Measurements from ENCODE around the gene CHID1.
A peak's percentile ranks its signal among the peaks of the same experiment; 100 is the strongest.

CHID1 gene

DNA sequence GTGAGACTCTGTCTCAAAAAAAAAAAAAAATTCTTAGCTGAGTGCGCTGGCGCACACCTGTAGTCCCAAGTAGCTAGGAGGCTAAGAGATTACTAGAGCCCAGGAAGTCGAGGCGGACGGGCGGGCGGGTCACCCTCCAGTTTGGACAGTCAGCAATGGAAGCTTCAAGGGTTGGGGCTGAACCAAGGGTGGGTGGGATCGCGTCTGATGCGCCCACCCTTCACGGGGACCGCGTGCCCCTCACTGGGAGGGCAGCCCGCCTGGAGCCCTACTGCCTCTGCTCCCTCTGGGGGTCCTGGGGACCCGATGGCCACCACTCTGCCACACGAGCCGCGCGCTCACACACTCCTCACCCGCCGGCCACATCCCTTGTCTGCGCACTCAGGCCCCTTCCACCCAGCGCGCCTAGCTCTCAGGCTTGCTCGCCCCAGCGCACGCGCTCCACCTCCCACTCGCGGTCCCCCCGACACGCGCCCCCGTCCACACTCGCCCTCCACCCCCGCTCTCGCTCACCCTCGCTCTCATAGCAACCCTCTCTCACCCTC is 494 bp downstream of the CHID1 start:
- DNase-seq (ENCODE audit: insufficient read length, low spot score) (peak; percentile 45), FAIRE-seq (no peak)

DNA sequence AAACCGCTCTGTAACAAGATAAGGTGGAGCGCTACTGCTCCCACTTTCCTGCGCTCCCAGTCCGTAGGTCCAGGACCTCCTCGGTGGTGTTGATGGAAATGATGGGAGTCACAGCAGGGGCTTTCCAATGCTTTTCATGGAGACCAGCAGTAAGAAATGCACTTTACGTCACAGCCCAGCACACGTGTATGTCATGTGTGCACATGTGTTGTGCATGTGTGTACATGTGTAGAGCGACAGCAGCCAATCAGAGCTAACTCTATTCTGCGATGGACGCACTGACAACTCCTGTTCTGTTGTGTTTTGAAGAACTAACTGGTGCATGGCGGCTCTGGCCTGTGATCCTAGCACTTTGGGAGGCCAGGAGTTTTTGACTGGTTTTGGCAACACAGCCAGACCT is 1.2 kb downstream of the CHID1 start:
- no peak for TF ChIP-seq POLR2A (IDR thresholded peaks at IDR 0.05; ENCODE audit: low read depth, low read length)
- DNase-seq (ENCODE audit: insufficient read length, low spot score): no peak
- FAIRE-seq: no peak

More for the DNA sequence above, 494 bp downstream of the CHID1 start:
- no peak for TF ChIP-seq POLR2A (IDR thresholded peaks at IDR 0.05; ENCODE audit: low read depth, low read length)

DNA sequence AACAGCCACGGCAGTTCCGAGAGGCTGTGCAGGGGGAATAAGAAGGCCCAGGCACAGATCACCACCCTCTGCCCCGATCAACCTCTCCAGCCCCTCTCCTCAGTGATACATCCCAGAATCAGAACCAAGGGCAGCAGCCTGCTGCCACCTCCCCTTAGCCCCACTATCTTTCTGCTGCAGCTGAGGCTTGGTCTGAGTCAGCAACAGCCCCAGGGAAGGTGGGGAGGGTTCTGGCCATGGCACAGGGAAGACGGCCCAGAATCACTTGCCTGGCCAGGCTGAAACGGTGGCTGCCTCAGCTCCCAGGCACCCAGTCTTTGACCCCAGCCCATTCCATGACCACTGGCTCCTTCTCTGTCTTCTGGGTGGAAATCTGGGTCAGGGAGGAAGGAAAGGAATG is 2.3 kb downstream of the CHID1 start:
- DNase-seq (ENCODE audit: insufficient read length, low spot score) (no peak), FAIRE-seq (no peak)
- no peak for TF ChIP-seq POLR2A (IDR thresholded peaks at IDR 0.05; ENCODE audit: low read depth, low read length)

DNA sequence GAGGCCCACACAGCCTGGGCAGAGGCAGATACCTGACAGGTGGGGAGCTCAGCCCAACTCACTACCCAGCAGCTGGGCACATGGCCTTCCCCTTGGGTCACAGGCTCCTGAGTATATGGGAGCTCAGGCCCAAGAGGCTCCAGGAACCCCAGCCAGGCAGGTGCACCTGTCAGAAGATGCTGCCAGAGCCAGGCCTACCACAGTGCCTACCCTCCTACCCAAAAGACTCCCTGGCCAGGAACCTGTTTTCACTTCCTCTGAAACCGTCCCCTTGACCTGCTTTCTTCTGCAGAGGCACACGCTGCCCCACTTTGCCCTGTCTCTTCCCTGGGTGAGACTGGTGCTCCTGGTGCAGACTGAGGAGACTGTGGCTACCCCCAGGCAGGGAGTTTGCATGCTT is 2.9 kb downstream of the CHID1 start:
- no peak for DNase-seq (ENCODE audit: insufficient read length, low spot score)
- no peak for FAIRE-seq

DNA sequence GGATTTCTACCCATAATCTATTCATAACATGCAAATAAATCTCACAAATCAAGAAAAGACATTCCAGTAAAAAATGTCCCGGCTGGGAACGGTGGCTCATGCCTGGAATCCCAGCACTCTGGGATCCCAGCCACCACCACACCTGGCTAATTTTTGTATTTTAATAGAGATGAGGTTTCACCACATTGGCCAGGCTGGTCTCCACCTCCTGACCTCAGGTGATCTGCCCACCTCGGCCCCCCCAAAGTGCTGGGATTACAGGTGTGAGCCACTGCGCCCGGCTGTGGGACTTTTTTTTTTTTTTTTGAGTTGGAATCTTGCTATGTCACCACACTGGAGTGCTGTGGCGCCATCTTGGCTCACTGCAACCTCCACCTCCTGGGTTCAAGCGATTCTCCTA is 4.7 kb downstream of the CHID1 start:
- DNase-seq (ENCODE audit: insufficient read length, low spot score) (no peak), FAIRE-seq (no peak)
- no peak for TF ChIP-seq POLR2A (IDR thresholded peaks at IDR 0.05; ENCODE audit: low read depth, low read length)

More for the DNA sequence above, 2.9 kb downstream of the CHID1 start:
- TF ChIP-seq POLR2A (IDR thresholded peaks at IDR 0.05; ENCODE audit: low read depth, low read length): no peak

DNA sequence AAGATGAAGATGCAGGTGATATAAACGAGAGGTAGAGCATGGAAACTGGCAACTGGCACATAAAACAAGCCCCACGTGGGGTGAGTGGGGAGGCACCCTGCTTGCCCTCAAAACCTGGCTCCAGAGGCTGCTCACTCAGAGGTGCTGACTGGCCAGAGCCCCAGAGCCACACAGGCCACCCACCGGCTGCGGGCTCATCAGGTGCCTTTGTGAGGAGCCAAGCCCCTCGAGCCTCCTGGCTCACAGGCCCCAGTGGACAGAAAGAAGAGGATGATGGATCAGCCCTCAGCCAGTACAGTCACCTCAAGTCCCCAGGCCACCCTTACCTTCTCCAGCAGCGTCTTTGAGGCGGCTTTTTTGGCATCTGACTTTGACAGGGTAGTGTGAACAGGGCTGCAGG is 6.2 kb downstream of the CHID1 start:
- FAIRE-seq (no peak), DNase-seq (ENCODE audit: insufficient read length, low spot score) (no peak)
- no peak for TF ChIP-seq POLR2A (IDR thresholded peaks at IDR 0.05; ENCODE audit: low read depth, low read length)

DNA sequence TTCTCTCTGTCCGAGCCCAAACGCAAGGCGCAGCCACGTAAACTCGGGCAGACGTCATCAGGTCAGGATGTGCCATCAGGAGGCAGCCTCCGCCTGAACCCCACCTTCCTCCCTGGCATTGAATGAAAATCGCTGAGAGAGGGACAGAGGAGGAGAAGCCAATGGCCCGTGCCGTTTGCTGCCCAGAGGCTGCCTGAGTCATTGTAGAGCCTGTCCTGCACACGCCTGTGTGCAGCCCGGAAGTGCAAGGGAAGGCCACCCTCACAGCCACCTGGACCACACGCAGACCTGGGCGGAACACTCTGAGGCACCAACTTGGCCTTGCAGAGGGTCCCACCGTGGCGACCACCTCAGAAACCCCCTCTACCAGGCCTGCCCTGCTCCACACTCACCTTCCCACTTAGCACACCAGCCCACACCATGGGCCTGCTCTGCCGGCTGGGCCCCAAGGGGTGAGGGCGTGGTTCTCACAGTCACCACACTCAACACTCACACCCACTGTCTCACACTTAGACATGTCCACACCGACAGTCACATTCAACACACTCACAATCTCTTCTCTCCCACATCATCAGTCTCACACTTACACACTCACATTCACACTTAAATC is 9.1 kb downstream of the CHID1 start:
- no peak for FAIRE-seq
- DNase-seq (ENCODE audit: insufficient read length, low spot score): no peak

DNA sequence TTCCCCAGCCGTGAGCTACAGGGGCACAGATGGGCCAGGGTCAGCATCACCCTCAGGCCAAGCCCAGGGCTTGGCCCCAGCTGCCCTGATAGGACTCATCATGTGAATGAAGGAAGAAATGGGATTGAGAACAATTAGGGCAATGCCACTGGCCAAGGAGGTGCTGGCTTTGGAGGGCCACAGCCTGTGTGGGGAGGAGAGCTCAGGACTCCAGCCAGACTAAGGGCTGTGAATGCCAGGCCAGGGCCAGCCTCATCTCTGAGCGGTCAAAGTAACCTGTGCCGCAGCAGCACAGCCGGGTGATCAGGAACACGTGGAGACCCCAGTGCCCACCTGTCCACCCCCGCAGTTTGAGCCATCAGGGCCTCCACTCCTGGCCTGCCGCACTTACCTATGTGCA is 10.1 kb downstream of the CHID1 start:
- DNase-seq (ENCODE audit: insufficient read length, low spot score) (no peak), FAIRE-seq (no peak)
- TF ChIP-seq POLR2A (IDR thresholded peaks at IDR 0.05; ENCODE audit: low read depth, low read length): no peak

More for the DNA sequence above, 9.1 kb downstream of the CHID1 start:
- no peak for TF ChIP-seq POLR2A (IDR thresholded peaks at IDR 0.05; ENCODE audit: low read depth, low read length)

DNA sequence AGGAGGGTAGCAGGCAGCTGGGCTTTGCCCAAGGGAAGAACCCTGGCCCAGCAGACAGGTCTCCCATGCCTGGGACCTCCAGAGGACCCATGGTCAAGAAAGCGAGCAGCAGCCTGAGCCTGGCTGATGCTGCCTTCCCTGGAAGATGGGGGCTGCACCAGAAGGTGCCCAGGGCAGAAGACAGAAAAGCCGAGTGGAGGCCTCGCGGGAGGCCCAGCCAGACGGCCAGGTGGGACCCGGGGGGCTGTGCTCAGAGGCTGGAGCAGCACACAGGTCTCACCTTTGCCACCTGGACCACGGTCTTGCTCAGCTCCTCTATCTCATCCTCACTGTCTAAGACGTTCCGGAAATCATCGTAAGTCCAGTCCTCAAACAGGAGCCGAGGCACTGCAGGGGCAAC is 10.9 kb downstream of the CHID1 start:
- FAIRE-seq: no peak

DNA sequence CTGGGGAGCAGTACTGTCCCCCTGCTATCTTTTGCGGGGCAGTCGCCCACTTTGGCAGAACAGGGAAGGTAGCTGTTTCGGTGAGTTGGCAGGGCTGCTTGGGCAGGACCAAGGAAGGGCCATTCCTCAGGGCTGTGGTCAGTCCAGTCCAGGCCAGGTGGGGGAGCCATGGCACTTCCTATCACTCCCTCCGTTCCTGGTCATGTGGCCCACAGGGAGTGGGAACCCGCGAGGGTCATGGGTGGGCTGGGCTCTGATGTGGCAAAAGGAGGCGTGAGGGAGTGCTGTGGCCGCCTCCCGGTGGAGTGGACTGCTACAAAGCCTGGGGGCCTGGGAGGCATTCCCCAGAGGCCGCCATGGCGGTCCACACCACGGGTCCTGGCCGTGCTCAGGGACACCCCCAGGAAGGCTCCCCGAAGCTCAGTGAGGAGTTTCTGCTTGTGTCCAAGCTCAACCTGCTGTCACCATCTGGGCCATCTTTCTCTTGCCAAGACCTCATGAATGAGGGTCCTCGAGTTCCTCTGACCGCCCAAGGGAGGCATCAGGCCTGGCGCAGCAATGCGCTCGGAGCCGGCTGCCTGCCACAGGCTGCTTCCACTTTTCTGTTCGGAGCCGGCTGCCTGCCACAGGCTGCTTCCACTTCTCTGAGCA is 11.9 kb downstream of the CHID1 start:
- no peak for TF ChIP-seq POLR2A (IDR thresholded peaks at IDR 0.05; ENCODE audit: low read depth, low read length)
- peak; percentile 51 for DNase-seq (ENCODE audit: insufficient read length, low spot score)
- no peak for FAIRE-seq

More for the DNA sequence above, 10.9 kb downstream of the CHID1 start:
- no peak for DNase-seq (ENCODE audit: insufficient read length, low spot score)
- no peak for TF ChIP-seq POLR2A (IDR thresholded peaks at IDR 0.05; ENCODE audit: low read depth, low read length)

DNA sequence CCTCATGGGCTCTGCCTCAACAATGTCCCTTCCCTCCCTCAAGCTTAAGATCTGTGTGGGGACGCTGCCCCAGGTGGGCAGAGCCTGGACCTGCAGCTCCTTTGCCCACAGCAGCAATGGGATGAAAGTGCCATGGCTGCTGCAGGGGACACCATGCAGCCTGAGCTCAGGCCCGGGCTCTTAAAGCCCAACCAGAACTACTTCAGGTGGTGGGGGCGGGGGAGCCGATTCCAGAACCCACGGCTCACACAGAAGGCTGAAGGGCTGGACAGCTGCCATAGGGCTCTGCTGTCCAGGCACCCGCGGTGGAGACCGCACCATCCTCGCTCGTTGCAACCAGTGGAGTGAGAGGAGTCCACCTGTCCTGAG is 12.5 kb downstream of the CHID1 start:
- TF ChIP-seq POLR2A (IDR thresholded peaks at IDR 0.05; ENCODE audit: low read depth, low read length): no peak
- peak; percentile 63 for DNase-seq (ENCODE audit: insufficient read length, low spot score)
- FAIRE-seq: no peak

DNA sequence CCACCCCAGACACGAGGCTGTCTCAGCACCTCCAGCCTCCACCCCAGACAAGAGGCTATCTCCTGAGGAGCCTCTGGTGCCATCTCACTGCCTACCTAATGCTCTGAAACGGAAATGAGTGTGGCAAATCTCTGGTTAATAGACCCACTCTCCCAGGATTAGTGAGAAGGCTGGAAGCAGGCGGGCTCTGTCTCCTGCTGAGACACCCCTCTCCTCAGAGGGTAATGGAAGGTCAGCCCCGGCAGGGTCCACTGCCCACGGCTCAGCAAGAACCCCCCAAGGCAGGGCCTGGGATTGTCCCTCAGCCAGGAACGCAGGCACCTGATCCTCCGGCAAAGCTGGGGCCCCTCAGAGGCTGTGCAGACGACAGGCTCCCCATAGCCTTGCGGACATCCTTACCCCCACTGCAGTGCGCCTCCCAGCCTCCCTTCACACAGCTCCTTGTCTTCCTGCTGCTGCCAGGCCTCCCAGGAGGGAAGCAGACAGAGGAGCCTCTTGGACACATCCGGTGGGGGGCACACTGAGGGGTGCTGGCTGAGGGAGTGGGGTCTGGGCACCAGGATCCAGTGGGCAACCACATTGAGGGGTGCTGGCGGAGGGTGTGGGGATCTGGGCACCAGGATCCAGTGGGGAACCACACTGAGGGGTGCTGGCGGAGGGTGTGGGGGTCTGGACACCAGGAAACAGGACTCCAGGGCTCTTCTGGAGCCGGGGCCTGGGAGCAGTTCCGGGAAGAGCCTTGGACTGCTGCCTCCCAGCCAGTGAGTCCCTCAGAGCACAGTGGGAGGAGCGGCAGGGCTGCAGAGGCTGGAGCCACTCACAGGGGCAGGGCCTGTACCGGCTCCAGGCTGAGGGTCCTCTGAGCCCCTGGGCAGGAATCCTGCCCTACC is 13.1 kb downstream of the CHID1 start:
- no peak for TF ChIP-seq POLR2A (IDR thresholded peaks at IDR 0.05; ENCODE audit: low read depth, low read length)
- DNase-seq (ENCODE audit: insufficient read length, low spot score) (no peak), FAIRE-seq (no peak)

DNA sequence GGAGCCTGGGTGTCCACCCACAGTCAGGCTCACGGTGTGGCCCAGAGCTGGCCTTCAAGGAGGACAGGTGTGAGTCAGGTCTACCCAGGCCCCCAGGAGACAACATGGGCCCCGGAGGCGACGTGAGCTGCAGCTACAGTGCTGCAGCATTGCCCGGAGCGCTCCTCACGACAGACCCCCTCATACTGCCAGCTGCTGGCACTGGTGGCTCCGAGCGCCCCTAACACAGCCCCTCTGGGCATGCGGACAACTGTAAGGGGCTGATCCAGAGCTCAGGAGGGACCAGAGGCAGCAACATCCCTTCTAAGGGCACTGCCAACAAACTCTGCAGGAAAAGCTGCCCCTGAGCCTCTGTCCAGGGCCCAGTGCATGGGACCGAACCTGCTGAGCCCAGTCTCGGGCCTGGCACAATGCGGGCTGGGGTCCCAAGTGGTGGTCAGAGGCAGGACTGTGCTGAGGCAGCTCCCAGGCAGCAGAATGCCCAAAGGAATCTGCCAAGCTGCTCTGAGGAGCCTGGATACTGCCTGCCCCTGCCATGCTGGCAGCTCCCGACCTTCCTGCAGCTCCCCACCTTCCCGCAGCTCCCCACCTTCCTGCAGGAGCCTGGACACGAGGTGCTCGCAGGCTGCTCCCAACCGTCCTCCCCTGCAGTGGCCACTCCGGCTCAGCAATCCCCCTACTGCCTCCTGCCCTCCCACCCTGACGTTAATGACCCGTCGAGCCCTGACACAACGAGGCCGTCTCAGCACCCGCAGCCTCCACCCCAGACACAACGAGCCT is 15.1 kb downstream of the CHID1 start:
- FAIRE-seq: no peak
- DNase-seq (ENCODE audit: insufficient read length, low spot score): no peak
- TF ChIP-seq POLR2A (IDR thresholded peaks at IDR 0.05; ENCODE audit: low read depth, low read length): no peak

Measured in H54 (cell line).